B cell (primary cell): ENCODE results near the gene NACC1.

Experiments
- CTCF ChIP-seq: fragments of 200-600 bp; IDR thresholded peaks from one replicate; pipeline ENCODE4 v1.8.0; 2022; ENCODE audit warnings: antibody characterized with exemption, mild to moderate bottlenecking
- EZH2 ChIP-seq: IDR thresholded peaks from 2 replicates; pipeline ENCODE4 v1.6.1; 2012; ENCODE audit warnings: borderline replicate concordance, low read depth, mild to moderate bottlenecking, moderate library complexity, low read length; ENCODE audit not compliant: insufficient read depth, poor library complexity, severe bottlenecking

- TF ChIP-seq CTCF (no peak), EZH2 (no peak)
These were observed 20.3 kb downstream of the NACC1 start for GRCh38 chr19:13138171-13138915.
